PC-3 (cell line): Measurements from ENCODE around the gene AKAP6. TPM values are rescaled to one million over a fixed set of nuclear protein-coding genes. Genes with fewer than 3 reads are reported as not detected.

Experiments
- ATAC-seq: fragments of 200-7000 bp; cut with Tn5 transposase; 2 replicates; pipeline ENCODE4 v1.9.1; 2020; ENCODE audit warnings: mild to moderate bottlenecking, moderate library complexity
- BruUV-seq: library from RNA; stranded (reverse); fragments of 400-500 nt; replicated peaks from 2 replicates; lab custom pipeline; 2021; lab: Mats Ljungman, UMichigan
- CTCF ChIA-PET: fragments of 300-600 bp; sonication (Branson Sonifier 250); formaldehyde crosslinking; loops from one replicate; lab custom pipeline; 2022; ENCODE audit warnings: antibody characterized with exemption; lab: Charles Lee
- POLR2A ChIA-PET: fragments of 300-600 bp; sonication (Branson Sonifier 250); formaldehyde crosslinking; loops from one replicate; lab custom pipeline; 2022; ENCODE audit warnings: antibody characterized with exemption; ENCODE audit not compliant: unreplicated experiment; lab: Charles Lee
- DNase-seq: peaks from one replicate; pipeline ENCODE4 v3.0.0-alpha.2; 2015
- H2AFZ ChIP-seq: fragments of 300-600 bp; sonication (generic); 2 replicates; pipeline ENCODE4 v1.6.0; 2016; ENCODE audit warnings: antibody characterized with exemption, low read length
- H3F3A ChIP-seq: fragments of 300-600 bp; sonication (generic); one replicate; pipeline ENCODE4 v1.6.0; 2017; ENCODE audit warnings: antibody characterized with exemption, low read length, control low read depth, mild to moderate bottlenecking; ENCODE audit not compliant: unreplicated experiment
- H3K27ac ChIP-seq: fragments of 300-600 bp; sonication (generic); 2 replicates; pipeline ENCODE4 v1.5.1; 2016; ENCODE audit warnings: mild to moderate bottlenecking, low read length
- H3K27me3 ChIP-seq: fragments of 300-600 bp; sonication (generic); 2 replicates; pipeline ENCODE4 v1.6.1; 2016; ENCODE audit warnings: low read length, mixed read lengths
- H3K36me3 ChIP-seq: fragments of 300-600 bp; sonication (generic); 2 replicates; pipeline ENCODE4 v1.6.1; 2016; ENCODE audit warnings: low read depth, mixed run types, low read length, mixed read lengths
- H3K4me1 ChIP-seq: fragments of 300-600 bp; sonication (generic); 2 replicates; pipeline ENCODE4 v1.5.1; 2016; ENCODE audit warnings: low read length; ENCODE audit not compliant: insufficient read depth
- H3K4me2 ChIP-seq: fragments of 300-600 bp; sonication (generic); 2 replicates; pipeline ENCODE4 v1.6.0; 2016; ENCODE audit warnings: low read length
- H3K4me3 ChIP-seq: fragments of 300-600 bp; sonication (generic); 2 replicates; pipeline ENCODE4 v1.5.1; 2016; ENCODE audit warnings: mild to moderate bottlenecking, low read length, mixed read lengths
- H3K79me2 ChIP-seq: fragments of 300-600 bp; sonication (generic); 2 replicates; pipeline ENCODE4 v1.6.1; 2017; ENCODE audit warnings: low read length, mixed read lengths
- H3K9ac ChIP-seq: fragments of 300-600 bp; sonication (generic); 2 replicates; pipeline ENCODE4 v1.6.0; 2016; ENCODE audit warnings: mild to moderate bottlenecking, low read length
- H3K9me2 ChIP-seq: fragments of 300-600 bp; sonication (generic); replicated peaks from 2 replicates; pipeline ENCODE4 v1.6.1; 2016; ENCODE audit warnings: mixed run types, low read length, mixed read lengths
- H3K9me3 ChIP-seq: fragments of 300-600 bp; sonication (generic); 2 replicates; pipeline ENCODE4 v1.6.1; 2016; ENCODE audit warnings: low read length, mixed read lengths
- H4K20me1 ChIP-seq: fragments of 300-600 bp; sonication (generic); 2 replicates; pipeline ENCODE4 v1.6.1; 2016; ENCODE audit warnings: low read length, mixed read lengths
- CTCF ChIP-seq: fragments of 300-600 bp; sonication (generic); conservative IDR thresholded peaks from 2 replicates; pipeline ENCODE4 v1.5.1; 2017; ENCODE audit warnings: antibody characterized with exemption, low read depth, mild to moderate bottlenecking, low read length
- EZH2 ChIP-seq: fragments of 300-600 bp; sonication (generic); IDR thresholded peaks from one replicate; pipeline ENCODE4 v1.6.1; 2017; ENCODE audit warnings: antibody characterized with exemption, mild to moderate bottlenecking, low read length; ENCODE audit not compliant: unreplicated experiment
- EZH2phosphoT487 ChIP-seq: fragments of 300-600 bp; sonication (generic); IDR thresholded peaks from 2 replicates; pipeline ENCODE4 v1.6.1; 2018; ENCODE audit warnings: mild to moderate bottlenecking, antibody characterized with exemption, low read length, borderline replicate concordance
- intact Hi-C: fragments of 100-400 bp; cut with micrococcal nuclease; formaldehyde crosslinking; loops from 2 replicates; pipeline ENCODE4 v1.9.0; 2023
- total RNA-seq: library from RNA; depleted of rRNA; stranded (reverse); fragments of >200 nt; gene quantifications from 2 replicates; pipeline ENCODE4 v1.2.3, GENCODE V29; 2014

Gene AKAP6
- total RNA-seq, 1 experiment from 2014 or later, result 1.5 TPM

GRCh38 chr14:32542507-32542906 is 213.4 kb downstream of the AKAP6 start:
- Histone ChIP-seq H3K9ac (no peak overlapping the region), H3K79me2 (no peaks in the 10 kb centered on the region), H3K27me3 (no peaks in the 10 kb centered on the region), H3K36me3 (no peaks in the 10 kb centered on the region), H3K4me3 (no peak overlapping the region), H2AFZ (no peak overlapping the region), H3K4me2 (no peak overlapping the region), H3K9me2 (no peaks in the 10 kb centered on the region), H4K20me1 (no peaks in the 10 kb centered on the region), H3K27ac (no peak overlapping the region), H3K4me1 (no peaks in the 10 kb centered on the region; the same call in 1 of the 2 replicates), H3K9me3 (no peaks in the 10 kb centered on the region), H3F3A (no peaks in the 10 kb centered on the region)
- no TSS peak for BruUV-seq
- POLR2A ChIA-PET, result no interaction called here
- intact Hi-C loops, result no loop called here
- DNase-seq, result no peak
- TF ChIP-seq CTCF, result no peak
- CTCF ChIA-PET, result no interaction called here
- ATAC-seq, result no peak

- Histone ChIP-seq H3K9ac (no peak overlapping the region), H3K79me2 (no peaks in the 10 kb centered on the region), H3K36me3 (no peaks in the 10 kb centered on the region), H3K9me2 (no peaks in the 10 kb centered on the region), H3K4me3 (no peak overlapping the region), H3K4me1 (no peaks in the 10 kb centered on the region; the same call in 1 of the 2 replicates), H4K20me1 (no peaks in the 10 kb centered on the region), H3F3A (no peaks in the 10 kb centered on the region), H3K27me3 (no peaks in the 10 kb centered on the region), H3K9me3 (no peaks in the 10 kb centered on the region), H3K27ac (no peak overlapping the region), H3K4me2 (no peak overlapping the region), H2AFZ (no peak overlapping the region)
- ChIA-PET CTCF (interaction anchor here (0.9 kb wide), 1 partner anchor 15 kb away, joined by 3 read pairs; no protein-coding TSS in a partner anchor), POLR2A (no interaction called here)
- no peak for ATAC-seq
- DNase-seq, result no peak
- TF ChIP-seq EZH2 (no peak), EZH2phosphoT487 (no peak), CTCF (no peak)
- BruUV-seq, result no TSS peak
- intact Hi-C loops, result no loop called here
Observed at GRCh38 chr14:32545095-32545494, 216.0 kb downstream of the AKAP6 start.

- Histone ChIP-seq H3K9me2 (no peaks in the 10 kb centered on the region), H3K4me3 (no peak overlapping the region), H2AFZ (no peak overlapping the region), H3F3A (no peaks in the 10 kb centered on the region), H3K27ac (no peak overlapping the region), H3K9me3 (no peaks in the 10 kb centered on the region), H3K4me2 (no peak overlapping the region), H3K27me3 (no peaks in the 10 kb centered on the region), H3K4me1 (no peaks in the 10 kb centered on the region; the same call in 1 of the 2 replicates), H4K20me1 (no peaks in the 10 kb centered on the region), H3K36me3 (no peaks in the 10 kb centered on the region), H3K79me2 (no peaks in the 10 kb centered on the region), H3K9ac (no peak overlapping the region)
- TF ChIP-seq CTCF (no peak), EZH2 (no peak), EZH2phosphoT487 (no peak)
- ATAC-seq (peak; percentile 91), DNase-seq (no peak)
- POLR2A ChIA-PET, result no interaction called here
- CTCF ChIA-PET, result interaction anchor here (0.9 kb wide), 1 partner anchor 14 kb away, joined by 3 read pairs; no protein-coding TSS in a partner anchor
- no TSS peak for BruUV-seq
- intact Hi-C loops, result no loop called here
Observed at GRCh38 chr14:32545506-32546210, 216.6 kb downstream of the AKAP6 start.
